Vagina (tissue), 2 donors: ENCODE measurements around the gene FBN3. TPM values are rescaled to one million over a fixed set of nuclear protein-coding genes. Genes with fewer than 3 reads are reported as not detected.
"Not testable (repeated sequence)": the region's sequence is repeated elsewhere in the genome, so short reads cannot be mapped to it uniquely, and the experiment has no call there.

Source experiments
- DNase-seq, 2 donors: peaks; one replicate each; pipeline ENCODE4 v3.0.0-alpha.2; 2017; ENCODE audit errors: extremely low spot score in 2 of 2
- H3K27ac ChIP-seq: fragments of 200-600 bp; sonication (generic); one replicate; pipeline ENCODE4 v1.5.1; 2019
- H3K27me3 ChIP-seq: fragments of 200-600 bp; sonication (generic); one replicate; pipeline ENCODE4 v1.5.1; 2019
- H3K36me3 ChIP-seq, 2 donors: fragments of 200-600 bp; sonication (generic); one replicate each; pipeline ENCODE4 v1.5.1; 2017 to 2019
- H3K4me1 ChIP-seq: fragments of 200-600 bp; sonication (generic); one replicate; pipeline ENCODE4 v1.5.1; 2019
- H3K4me3 ChIP-seq, 2 donors: fragments of 200-600 bp; sonication (generic); 1 replicate in 1 of 2; 2 replicates in 1 of 2; pipeline ENCODE4 v1.5.1; 2016 to 2019
- H3K9me3 ChIP-seq: fragments of 200-600 bp; sonication (generic); one replicate; pipeline ENCODE4 v1.5.1; 2019
- CTCF ChIP-seq, 3 experiments: fragments of 450-650 bp in 2 of 3; fragments of 200-600 bp in 1 of 3; sonication (generic) in 1 of 3; IDR thresholded peaks; one replicate each; pipeline ENCODE4 v1.5.1; 2017 to 2019; ENCODE audit warnings: antibody characterized with exemption in 3 of 3, mild to moderate bottlenecking in 2 of 3, moderate library complexity in 2 of 3
- POLR2A ChIP-seq, 2 donors: fragments of 450-650 bp; IDR thresholded peaks; one replicate each; pipeline ENCODE4 v1.6.1; 2017; ENCODE audit warnings: antibody characterized with exemption in 2 of 2, mild to moderate bottlenecking in 2 of 2, moderate library complexity in 2 of 2
- POLR2AphosphoS5 ChIP-seq, 2 donors: sonication (generic); formaldehyde crosslinking; IDR thresholded peaks; one replicate each; pipeline ENCODE4 v1.9.0; 2017; ENCODE audit warnings: antibody characterized with exemption in 2 of 2, mild to moderate bottlenecking in 2 of 2, low read depth in 1 of 2; ENCODE audit not compliant: insufficient read depth in 1 of 2
- intact Hi-C: fragments of 100-400 bp; cut with DNase I; formaldehyde crosslinking; loops from one replicate; pipeline ENCODE4 v1.15.1; 2023
- total RNA-seq: library from RNA; depleted of rRNA; stranded (reverse); fragments of >200 nt; gene quantifications from one replicate; pipeline ENCODE4 v1.2.3, GENCODE V29; 2016

The FBN3 gene
- total RNA-seq, 1 donor from 2014 or later: not detected

- Histone ChIP-seq H3K27me3 (no peaks in the 10 kb centered on the region), H3K36me3 (no peaks in the 10 kb centered on the region), H3K4me1 (no peaks in the 10 kb centered on the region), H3K9me3 (no peaks in the 10 kb centered on the region), H3K27ac (no peak overlapping the region), H3K4me3 (no peak overlapping the region)
- TF ChIP-seq POLR2AphosphoS5 (IDR thresholded peaks at IDR 0.05; ENCODE audit: insufficient read depth in 1 of 2, low read depth in 1 of 2): no peak
- TF ChIP-seq POLR2A (IDR thresholded peaks at IDR 0.05): no peak
- no peak for TF ChIP-seq CTCF (IDR thresholded peaks at IDR 0.05)
- intact Hi-C loops: no loop called here
- no peak for DNase-seq
These were observed 42.0 kb downstream of the FBN3 start for GRCh38 chr19:8107301-8107903.

- Histone ChIP-seq H3K9me3 (no peaks in the 10 kb centered on the region), H3K27ac (no peak overlapping the region), H3K4me3 (no peak overlapping the region), H3K36me3 (no peaks in the 10 kb centered on the region), H3K4me1 (no peaks in the 10 kb centered on the region), H3K27me3 (no peaks in the 10 kb centered on the region)
- TF ChIP-seq POLR2AphosphoS5 (IDR thresholded peaks at IDR 0.05; ENCODE audit: insufficient read depth in 1 of 2, low read depth in 1 of 2): no peak
- no peak for TF ChIP-seq CTCF (IDR thresholded peaks at IDR 0.05)
- TF ChIP-seq POLR2A (IDR thresholded peaks at IDR 0.05): no peak
- no peak for DNase-seq
- intact Hi-C loops: no loop called here
These were observed 43.9 kb downstream of the FBN3 start for GRCh38 chr19:8105471-8105870.

GRCh38 chr19:8101910-8102309 is 47.5 kb downstream of the FBN3 start:
- H3K9me3 ChIP-seq, H3K4me1 ChIP-seq, H3K36me3 ChIP-seq, H3K27ac ChIP-seq, intact Hi-C loops, DNase-seq, H3K27me3 ChIP-seq, H3K4me3 ChIP-seq: not testable (repeated sequence)

GRCh38 chr19:8101311-8101710 is 48.1 kb downstream of the FBN3 start:
- Histone ChIP-seq H3K27ac (no peak overlapping the region), H3K4me1 (no peaks in the 10 kb centered on the region), H3K9me3 (peaks cover 5% of the 10 kb centered on the region), H3K36me3 (no peaks in the 10 kb centered on the region), H3K4me3 (no peak overlapping the region), H3K27me3 (no peaks in the 10 kb centered on the region)
- intact Hi-C loops: no loop called here
- no peak for DNase-seq
- no peak for TF ChIP-seq POLR2AphosphoS5 (IDR thresholded peaks at IDR 0.05; ENCODE audit: insufficient read depth in 1 of 2, low read depth in 1 of 2)
- no peak for TF ChIP-seq POLR2A (IDR thresholded peaks at IDR 0.05)
- TF ChIP-seq CTCF (IDR thresholded peaks at IDR 0.05): no peak

GRCh38 chr19:8097681-8098567 is 51.5 kb downstream of the FBN3 start:
- intact Hi-C loops: no loop called here

More at GRCh38 chr19:8097681-8098567, 51.5 kb downstream of the FBN3 start:
- DNase-seq: no peak
- no peaks in the 10 kb centered on the region for H3K4me1 ChIP-seq
- H3K36me3 ChIP-seq: no peaks in the 10 kb centered on the region
- TF ChIP-seq POLR2A (IDR thresholded peaks at IDR 0.05) (no peak), CTCF (IDR thresholded peaks at IDR 0.05) (no peak), POLR2AphosphoS5 (IDR thresholded peaks at IDR 0.05; ENCODE audit: insufficient read depth in 1 of 2, low read depth in 1 of 2) (no peak)
- no peaks in the 10 kb centered on the region for H3K27me3 ChIP-seq
- H3K4me3 ChIP-seq: no peak overlapping the region
- no peak overlapping the region for H3K27ac ChIP-seq
- peaks cover 20% of the 10 kb centered on the region for H3K9me3 ChIP-seq
